ENCODE data around the gene TMC2.
A peak's percentile ranks its signal among the peaks of the same experiment; 100 is the strongest.
"Not testable (repeated sequence)": the region's sequence is repeated elsewhere in the genome, so short reads cannot be mapped to it uniquely, and the experiment has no call there.

The TMC2 gene

DNA sequence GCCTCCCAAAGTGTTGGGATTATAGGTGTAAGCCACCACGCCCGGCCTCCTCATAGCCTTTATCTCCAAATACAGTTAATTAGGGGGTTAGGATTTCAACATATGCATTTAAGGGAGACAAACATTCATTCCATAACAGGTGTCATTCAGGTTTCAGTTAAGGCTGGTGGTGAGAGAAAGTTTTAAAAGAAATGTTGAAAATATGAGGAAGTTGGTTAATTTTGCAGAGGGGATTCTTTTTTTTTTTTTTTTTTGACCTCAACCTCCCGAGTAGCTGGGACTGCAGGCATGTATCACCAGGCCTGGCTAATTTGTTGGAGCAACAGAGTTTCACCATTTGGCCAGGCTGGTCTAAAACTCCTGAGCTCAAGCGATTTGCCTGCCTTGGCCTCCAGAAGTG lies 143.7 kb downstream of the TMC2 start:
- Mint-ChIP-seq H3K9me3 (peaks cover 7% of the 10 kb centered on the region), H3K4me3 (no peak overlapping the region), H3K27me3 (no peaks in the 10 kb centered on the region), H3K36me3 (no peaks in the 10 kb centered on the region), H3K27ac (no peak overlapping the region), H3K4me1 (peaks cover 5% of the 10 kb centered on the region)
- no peak for ATAC-seq

DNA sequence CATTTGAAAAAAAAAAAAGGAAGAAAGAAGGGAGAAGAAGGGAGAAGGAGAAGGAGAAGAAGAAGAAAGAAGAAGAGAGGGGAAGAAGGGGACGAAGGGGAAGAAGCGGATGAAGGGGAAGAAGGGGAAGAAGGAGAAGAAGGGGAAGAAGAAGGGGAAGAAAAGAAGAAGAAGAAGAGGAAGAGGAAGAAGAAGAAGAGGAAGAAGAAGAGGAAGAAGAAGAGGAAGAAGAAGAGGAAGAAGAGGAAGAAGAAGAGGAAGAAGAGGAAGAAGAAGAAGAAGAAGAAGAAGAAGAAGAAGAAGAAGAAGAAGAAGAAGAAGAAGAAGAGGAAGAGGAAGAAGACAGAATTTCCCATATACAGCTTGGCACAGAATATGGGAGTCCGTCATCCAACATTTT lies 145.7 kb downstream of the TMC2 start:
- H3K36me3 Mint-ChIP-seq, H3K27me3 Mint-ChIP-seq, H3K27ac Mint-ChIP-seq, H3K9me3 Mint-ChIP-seq, H3K4me1 Mint-ChIP-seq, H3K4me3 Mint-ChIP-seq, ATAC-seq: not testable (repeated sequence)

GRCh38 chr20:2684817-2685216 lies 148.4 kb downstream of the TMC2 start:
- H3K27ac Mint-ChIP-seq, H3K9me3 Mint-ChIP-seq, H3K4me3 Mint-ChIP-seq, ATAC-seq, H3K36me3 Mint-ChIP-seq: not testable (repeated sequence)
- Mint-ChIP-seq H3K4me1 (peaks cover 12% of the 10 kb centered on the region), H3K27me3 (peaks cover 28% of the 10 kb centered on the region)

GRCh38 chr20:2687514-2687913 lies 151.1 kb downstream of the TMC2 start:
- Mint-ChIP-seq H3K4me3 (no peak overlapping the region), H3K27ac (no peak overlapping the region), H3K9me3 (no peaks in the 10 kb centered on the region), H3K4me1 (peaks cover 19% of the 10 kb centered on the region), H3K27me3 (peaks cover 53% of the 10 kb centered on the region), H3K36me3 (no peaks in the 10 kb centered on the region)
- no peak for ATAC-seq

- no peak for ATAC-seq
- Mint-ChIP-seq H3K36me3 (no peaks in the 10 kb centered on the region), H3K27me3 (peaks cover 53% of the 10 kb centered on the region), H3K4me1 (peaks cover 19% of the 10 kb centered on the region), H3K9me3 (no peaks in the 10 kb centered on the region), H3K27ac (no peak overlapping the region), H3K4me3 (no peak overlapping the region)
Observed at GRCh38 chr20:2688041-2688591, 151.7 kb downstream of the TMC2 start.

- ATAC-seq: no peak
- Mint-ChIP-seq H3K27ac (no peak overlapping the region), H3K4me3 (no peak overlapping the region), H3K27me3 (peaks cover 66% of the 10 kb centered on the region), H3K4me1 (peaks cover 19% of the 10 kb centered on the region), H3K9me3 (no peaks in the 10 kb centered on the region), H3K36me3 (no peaks in the 10 kb centered on the region)
Observed at GRCh38 chr20:2690213-2690612, 153.8 kb downstream of the TMC2 start.

- Mint-ChIP-seq H3K9me3 (no peaks in the 10 kb centered on the region), H3K4me1 (peaks cover 19% of the 10 kb centered on the region), H3K27ac (no peak overlapping the region), H3K27me3 (peaks cover 71% of the 10 kb centered on the region), H3K36me3 (no peaks in the 10 kb centered on the region), H3K4me3 (peak overlapping the region; percentile 82)
- ATAC-seq: no peak
Observed at GRCh38 chr20:2690718-2691117, 154.3 kb downstream of the TMC2 start.

DNA sequence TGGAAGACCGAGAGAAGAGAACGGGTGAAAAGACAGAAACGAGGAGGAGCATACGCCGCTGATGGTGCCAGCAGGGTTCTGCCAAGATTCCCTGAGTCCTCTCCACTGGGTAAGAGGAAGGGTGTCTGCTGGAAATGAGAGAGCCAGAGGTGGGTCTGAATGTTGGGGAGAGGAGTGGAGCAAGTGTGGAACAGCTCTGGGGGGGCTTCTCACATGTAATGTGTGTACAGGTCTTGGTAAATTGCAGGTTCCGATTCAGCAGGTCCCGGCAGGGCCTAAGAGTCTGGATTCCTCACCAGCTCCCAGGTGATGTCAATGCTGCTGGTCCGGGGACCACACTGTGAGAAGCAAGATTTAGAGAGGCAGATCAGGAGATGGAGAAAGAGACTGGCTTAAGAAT lies 154.8 kb downstream of the TMC2 start:
- no peak for ATAC-seq
- Mint-ChIP-seq H3K4me3 (peak overlapping the region; percentile 82), H3K9me3 (no peaks in the 10 kb centered on the region), H3K4me1 (peaks cover 19% of the 10 kb centered on the region), H3K36me3 (no peaks in the 10 kb centered on the region), H3K27ac (peak overlapping the region; percentile 75), H3K27me3 (peaks cover 75% of the 10 kb centered on the region)

All from stimulated activated memory B cell treated with anti-CD40 and anti-IgM and Interleukin-4, amounts not matched to agents 10 μg/mL and 1 μg/mL and 100 μg/mL, for 72 hours (primary cell).